Measurements from ENCODE around the gene MFF. TPM values are rescaled to one million over a fixed set of nuclear protein-coding genes. Genes with fewer than 3 reads are reported as not detected.
"Not testable (repeated sequence)": the region's sequence is repeated elsewhere in the genome, so short reads cannot be mapped to it uniquely, and the experiment has no call there.

Gene MFF
- total RNA-seq, 6 experiments from 2014 or later: 29.3 to 70.2 (median 34.6) TPM

DNA sequence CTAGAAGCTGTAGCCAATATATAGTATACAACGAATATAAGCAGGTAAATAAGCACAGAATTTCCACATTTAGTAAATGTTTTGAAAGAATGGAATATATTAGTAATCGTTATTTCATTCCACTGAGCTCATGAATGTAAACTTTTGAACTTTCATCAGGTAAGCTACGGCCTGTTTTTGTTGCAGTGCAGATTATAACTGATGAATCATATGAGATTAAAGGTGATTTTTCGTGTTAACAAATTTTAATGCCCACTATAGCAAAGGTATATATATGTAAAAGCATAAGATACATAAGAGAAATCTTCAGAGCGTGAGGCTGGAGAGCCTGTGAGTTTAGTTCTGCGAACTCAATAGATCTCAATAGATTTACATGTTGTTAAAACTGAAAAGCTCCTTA lies 61.6 kb downstream of the MFF start:
- Histone ChIP-seq H3K9me3 (no peaks in the 10 kb centered on the region), H3K27me3 (no peaks in the 10 kb centered on the region), H3K36me3 (no peaks in the 10 kb centered on the region), H3K4me1 (peaks cover 0 to 2% (median 0%) of the 10 kb centered on the region in 4 donors), H3K27ac (no peak overlapping the region), H3K4me3 (no peak overlapping the region)
- WGBS (ENCODE audit: insufficient coverage, low coverage, low lambda C conversion rate, missing lambda C conversion rate): 67% methylated on average over 6 of the region's 6 CpGs
- no peak for ATAC-seq
- TF ChIP-seq, protein P1, sequence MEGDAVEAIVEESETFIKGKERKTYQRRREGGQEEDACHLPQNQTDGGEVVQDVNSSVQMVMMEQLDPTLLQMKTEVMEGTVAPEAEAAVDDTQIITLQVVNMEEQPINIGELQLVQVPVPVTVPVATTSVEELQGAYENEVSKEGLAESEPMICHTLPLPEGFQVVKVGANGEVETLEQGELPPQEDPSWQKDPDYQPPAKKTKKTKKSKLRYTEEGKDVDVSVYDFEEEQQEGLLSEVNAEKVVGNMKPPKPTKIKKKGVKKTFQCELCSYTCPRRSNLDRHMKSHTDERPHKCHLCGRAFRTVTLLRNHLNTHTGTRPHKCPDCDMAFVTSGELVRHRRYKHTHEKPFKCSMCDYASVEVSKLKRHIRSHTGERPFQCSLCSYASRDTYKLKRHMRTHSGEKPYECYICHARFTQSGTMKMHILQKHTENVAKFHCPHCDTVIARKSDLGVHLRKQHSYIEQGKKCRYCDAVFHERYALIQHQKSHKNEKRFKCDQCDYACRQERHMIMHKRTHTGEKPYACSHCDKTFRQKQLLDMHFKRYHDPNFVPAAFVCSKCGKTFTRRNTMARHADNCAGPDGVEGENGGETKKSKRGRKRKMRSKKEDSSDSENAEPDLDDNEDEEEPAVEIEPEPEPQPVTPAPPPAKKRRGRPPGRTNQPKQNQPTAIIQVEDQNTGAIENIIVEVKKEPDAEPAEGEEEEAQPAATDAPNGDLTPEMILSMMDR (IDR thresholded peaks at IDR 0.05): no peak
- no peak for TF ChIP-seq POLR2A (IDR thresholded peaks at IDR 0.05)
- no peak for DNase-seq
- intact Hi-C loops (cut with DNase I): no loop called here

DNA sequence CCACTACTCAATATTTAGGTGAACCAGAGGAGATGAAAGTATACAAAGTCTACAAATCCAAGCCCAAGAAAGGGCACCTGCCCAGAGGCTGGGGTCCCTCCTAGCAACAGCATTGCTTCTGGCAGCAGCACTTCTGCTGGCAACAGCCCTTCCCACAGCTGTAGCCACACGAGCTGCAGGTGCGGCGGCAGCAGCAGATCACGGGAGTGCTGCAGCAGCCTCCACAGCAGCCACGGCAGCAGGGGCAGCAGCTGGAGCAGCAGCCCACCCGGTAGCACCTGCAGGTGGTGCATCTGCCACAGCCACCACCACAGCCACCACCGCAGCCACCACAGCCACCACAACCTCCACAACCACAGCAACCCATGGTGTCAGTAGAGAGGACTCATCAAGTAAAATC lies 62.5 kb downstream of the MFF start, which contains the start of gene SCYGR1:
Gene SCYGR1, minus strand, starts transcription at position 367 of the 400 bp plus-strand sequence. Its CDS starts 0 bp downstream, at position 367.
- H3K27me3 ChIP-seq; H3K4me1 ChIP-seq; ATAC-seq; H3K27ac ChIP-seq; H3K4me3 ChIP-seq; intact Hi-C loops (cut with DNase I); DNase-seq; H3K9me3 ChIP-seq; H3K36me3 ChIP-seq: not testable (repeated sequence)
- WGBS (ENCODE audit: insufficient coverage, low coverage, low lambda C conversion rate, missing lambda C conversion rate): no CpG with 5 or more reads among the region's 7 CpGs

DNA sequence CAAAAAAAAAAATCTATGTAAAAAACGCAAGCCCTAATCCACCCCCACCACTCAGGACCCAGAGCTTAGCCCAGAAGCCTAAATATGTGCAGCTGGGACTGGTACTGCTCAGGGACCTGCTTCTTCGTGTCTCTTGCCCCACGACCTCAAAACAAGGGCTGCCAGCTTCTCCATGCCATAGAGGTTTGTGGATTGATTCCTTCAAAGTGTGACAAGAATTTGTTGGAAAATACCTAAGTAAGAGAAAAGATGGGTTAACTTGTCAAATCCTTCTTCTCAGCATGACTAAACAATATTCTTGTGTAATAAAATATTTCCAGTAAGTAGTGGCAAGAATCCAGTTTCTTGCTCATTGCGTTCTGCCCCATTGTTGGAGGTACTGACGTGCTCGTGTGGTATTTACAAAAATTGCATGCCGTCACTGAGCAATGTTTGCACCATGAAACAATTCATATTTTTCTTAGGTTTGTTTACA lies 63.5 kb downstream of the MFF start:
- intact Hi-C loops (cut with DNase I): no loop called here
- no peak for ATAC-seq

DNA sequence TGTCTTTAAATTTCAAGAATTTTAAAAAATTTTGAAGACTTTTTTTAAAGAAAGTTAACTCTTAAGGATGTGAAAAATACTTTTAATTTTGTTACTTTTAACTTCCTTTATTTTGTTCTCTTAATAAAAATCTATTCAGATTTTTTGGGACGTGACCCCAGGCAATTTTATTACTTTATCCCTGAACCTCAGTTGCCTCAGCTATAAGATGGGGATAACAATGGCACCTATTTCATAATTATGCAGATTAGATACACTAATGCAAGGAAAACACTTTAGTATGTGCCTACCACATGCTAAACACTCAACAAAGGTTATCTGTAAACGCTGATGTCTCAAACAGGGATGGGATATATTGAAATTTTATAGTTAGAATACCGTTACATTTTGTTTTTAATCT lies 64.2 kb downstream of the MFF start:
- no peaks in the 10 kb centered on the region for H3K9me3 ChIP-seq
- H3K4me1 ChIP-seq: no peaks in the 10 kb centered on the region
- ATAC-seq (no peak), DNase-seq (no peak)
- no peaks in the 10 kb centered on the region for H3K27me3 ChIP-seq
- H3K4me3 ChIP-seq: no peak overlapping the region
- intact Hi-C loops (cut with DNase I): no loop called here
- WGBS (ENCODE audit: insufficient coverage, low coverage, low lambda C conversion rate, missing lambda C conversion rate): 74% methylated on average over 3 of the region's 3 CpGs
- no peak overlapping the region for H3K27ac ChIP-seq
- H3K36me3 ChIP-seq: no peaks in the 10 kb centered on the region
- TF ChIP-seq POLR2A (IDR thresholded peaks at IDR 0.05): no peak
- TF ChIP-seq, protein P1 (IDR thresholded peaks at IDR 0.05): no peak

More for the DNA sequence above, 63.5 kb downstream of the MFF start:
- DNase-seq: no peak
- Histone ChIP-seq H3K9me3 (no peaks in the 10 kb centered on the region), H3K4me3 (no peak overlapping the region), H3K27me3 (no peaks in the 10 kb centered on the region), H3K27ac (no peak overlapping the region), H3K4me1 (peaks cover 0 to under 1% (median 0%) of the 10 kb centered on the region in 4 donors), H3K36me3 (no peaks in the 10 kb centered on the region)
- no peak for TF ChIP-seq POLR2A (IDR thresholded peaks at IDR 0.05)
- 68% methylated on average over 7 of the region's 7 CpGs for WGBS (ENCODE audit: insufficient coverage, low coverage, low lambda C conversion rate, missing lambda C conversion rate)

DNA sequence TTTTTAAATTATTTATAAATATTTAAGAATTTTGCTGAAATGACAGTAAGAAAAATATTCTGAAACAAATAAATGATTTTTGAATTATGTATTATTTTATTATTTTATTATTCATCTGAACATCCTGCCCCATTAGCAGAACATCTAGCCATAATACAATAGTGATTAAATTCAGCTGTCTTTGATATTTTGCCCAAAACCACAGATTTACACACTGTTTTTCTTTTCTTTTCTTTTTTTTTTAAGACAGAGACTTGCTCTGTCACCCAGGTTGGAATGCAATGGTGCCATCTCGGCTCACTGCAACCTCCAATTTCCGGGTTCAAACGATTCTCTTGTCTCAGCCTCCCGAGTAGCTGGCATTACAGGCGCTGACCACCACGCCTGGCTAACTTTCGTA lies 64.6 kb downstream of the MFF start:
- no peak overlapping the region for H3K4me3 ChIP-seq
- DNase-seq (no peak), ATAC-seq (no peak)
- WGBS (ENCODE audit: insufficient coverage, low coverage, low lambda C conversion rate, missing lambda C conversion rate): 88% methylated on average over 7 of the region's 7 CpGs
- no peaks in the 10 kb centered on the region for H3K4me1 ChIP-seq
- no peak overlapping the region for H3K27ac ChIP-seq
- H3K36me3 ChIP-seq: no peaks in the 10 kb centered on the region
- intact Hi-C loops (cut with DNase I): no loop called here
- TF ChIP-seq, protein P1 (IDR thresholded peaks at IDR 0.05): no peak
- no peak for TF ChIP-seq POLR2A (IDR thresholded peaks at IDR 0.05)
- H3K9me3 ChIP-seq: no peaks in the 10 kb centered on the region
- H3K27me3 ChIP-seq: no peaks in the 10 kb centered on the region
